Breast epithelium (tissue), 4 donors: ENCODE results near the gene POMGNT1. TPM values are rescaled to one million over a fixed set of nuclear protein-coding genes. Genes with fewer than 3 reads are reported as not detected.

Experiments used
- DNase-seq, 2 donors: peaks; one replicate each; pipeline ENCODE4 v3.0.0-alpha.2; 2019; ENCODE audit warnings: low spot score in 2 of 2
- H3K27ac ChIP-seq, 2 donors: fragments of 200-600 bp; sonication (generic) in 1 of 2; one replicate each; pipeline ENCODE4 v1.5.1; 2016 to 2019; ENCODE audit warnings: mild to moderate bottlenecking in 1 of 2
- H3K27me3 ChIP-seq, 2 donors: fragments of 200-600 bp; sonication (generic) in 1 of 2; one replicate each; pipeline versions ENCODE4 v1.5.1 to v1.6.0; 2017 to 2019; ENCODE audit warnings: control low read depth in 1 of 2, mild to moderate bottlenecking in 1 of 2
- H3K36me3 ChIP-seq: fragments of 200-600 bp; one replicate; pipeline ENCODE4 v1.5.1; 2019
- H3K4me1 ChIP-seq, 2 donors: fragments of 200-600 bp; sonication (generic); one replicate each; pipeline ENCODE4 v1.5.1; 2016 to 2019; ENCODE audit warnings: control low read depth in 1 of 2
- H3K4me3 ChIP-seq, 3 donors: fragments of 200-600 bp; sonication (generic); 1 replicate in 2 of 3; 2 replicates in 1 of 3; pipeline ENCODE4 v1.5.1; 2016 to 2019; ENCODE audit warnings: mild to moderate bottlenecking in 3 of 3, moderate library complexity in 2 of 3
- H3K9me3 ChIP-seq, 2 donors: fragments of 200-600 bp; sonication (generic) in 1 of 2; one replicate each; pipeline ENCODE4 v1.5.1; 2016 to 2019; ENCODE audit warnings: control low read depth in 1 of 2
- CTCF ChIP-seq, 3 donors: fragments of 450-650 bp; IDR thresholded peaks; one replicate each; pipeline ENCODE4 v1.5.1; 2016 to 2017; ENCODE audit warnings: antibody characterized with exemption in 3 of 3, mild to moderate bottlenecking in 3 of 3, moderate library complexity in 3 of 3
- POLR2A ChIP-seq: fragments of 450-650 bp; IDR thresholded peaks from one replicate; pipeline ENCODE4 v1.6.1; 2016; ENCODE audit warnings: antibody characterized with exemption, mild to moderate bottlenecking, moderate library complexity
- POLR2AphosphoS5 ChIP-seq, 3 donors: sonication (generic); formaldehyde crosslinking; IDR thresholded peaks; one replicate each; pipeline ENCODE4 v1.6.1; 2017; ENCODE audit warnings: antibody characterized with exemption in 3 of 3
- intact Hi-C: fragments of 100-400 bp; cut with DNase I; formaldehyde crosslinking; loops from one replicate; pipeline ENCODE4 v1.15.1; 2023; ENCODE audit warnings: low total_unique reads
- total RNA-seq, 3 donors: library from RNA; depleted of rRNA; stranded (reverse); fragments of >200 nt; gene quantifications; one replicate each; pipeline ENCODE4 v1.1.0, GENCODE V29; 2016

Gene POMGNT1
- total RNA-seq, 3 donors from 2014 or later: 37.6 to 47.4 (median 42.3) TPM

- Histone ChIP-seq H3K27me3 (no peaks in the 10 kb centered on the region), H3K27ac (peak overlapping the region; percentile 81 to 87), H3K36me3 (no peaks in the 10 kb centered on the region), H3K9me3 (no peaks in the 10 kb centered on the region), H3K4me1 (peaks cover 0 to 5% of the 10 kb centered on the region in 2 donors), H3K4me3 (peak overlapping the region; percentile 74 to 95 (median 78))
- intact Hi-C loops: loop anchor here (5.0 kb wide), 1 partner anchor 512 kb away; no protein-coding TSS in a partner anchor
- DNase-seq: no peak
- no peak for TF ChIP-seq CTCF (IDR thresholded peaks at IDR 0.05)
- no peak for TF ChIP-seq POLR2A
- no peak for TF ChIP-seq POLR2AphosphoS5 (IDR thresholded peaks at IDR 0.05)
Observed at GRCh38 chr1:46204406-46204742, 6.1 kb upstream of the POMGNT1 start.

- Histone ChIP-seq H3K36me3 (no peaks in the 10 kb centered on the region), H3K27me3 (no peaks in the 10 kb centered on the region), H3K27ac (peak overlapping the region; percentile 81 to 87), H3K4me1 (peaks cover 0 to 5% of the 10 kb centered on the region in 2 donors), H3K9me3 (no peaks in the 10 kb centered on the region), H3K4me3 (peak overlapping the region; percentile 74 to 95 (median 78))
- intact Hi-C loops: loop anchor here (5.0 kb wide), 1 partner anchor 512 kb away; no protein-coding TSS in a partner anchor
- no peak for DNase-seq
- no peak for TF ChIP-seq POLR2A
- no peak for TF ChIP-seq POLR2AphosphoS5 (IDR thresholded peaks at IDR 0.05)
- no peak for TF ChIP-seq CTCF (IDR thresholded peaks at IDR 0.05)
Observed at GRCh38 chr1:46203738-46204405, 5.6 kb upstream of the POMGNT1 start.

- TF ChIP-seq POLR2A: no peak
- no peak for TF ChIP-seq CTCF (IDR thresholded peaks at IDR 0.05)
- no peak for TF ChIP-seq POLR2AphosphoS5 (IDR thresholded peaks at IDR 0.05)
- no peaks in the 10 kb centered on the region for H3K27me3 ChIP-seq
- H3K9me3 ChIP-seq: no peaks in the 10 kb centered on the region
- no peaks in the 10 kb centered on the region for H3K36me3 ChIP-seq
- peaks cover 0 to 12% of the 10 kb centered on the region in 2 donors for H3K4me1 ChIP-seq
- intact Hi-C loops: no loop called here
- H3K27ac ChIP-seq: no peak overlapping the region
- H3K4me3 ChIP-seq: peak overlapping the region in 2 of 3 donors; percentile 81 to 91
- no peak for DNase-seq
Observed at GRCh38 chr1:46199233-46199749, 1.1 kb upstream of the POMGNT1 start.

GRCh38 chr1:46197560-46197963 is 672 bp downstream of the POMGNT1 start:
- Histone ChIP-seq H3K27ac (peak overlapping the region; percentile 71 to 78), H3K36me3 (no peaks in the 10 kb centered on the region), H3K4me3 (peak overlapping the region; percentile 74 to 91 (median 81)), H3K4me1 (peaks cover 0 to 12% of the 10 kb centered on the region in 2 donors), H3K27me3 (no peaks in the 10 kb centered on the region), H3K9me3 (no peaks in the 10 kb centered on the region)
- no peak for DNase-seq
- TF ChIP-seq CTCF (IDR thresholded peaks at IDR 0.05): no peak
- TF ChIP-seq POLR2AphosphoS5 (IDR thresholded peaks at IDR 0.05): no peak
- no peak for TF ChIP-seq POLR2A
- intact Hi-C loops: no loop called here

- H3K4me1 ChIP-seq: peaks cover 0 to 12% of the 10 kb centered on the region in 2 donors
- H3K4me3 ChIP-seq: no peak overlapping the region
- no peak for TF ChIP-seq CTCF (IDR thresholded peaks at IDR 0.05)
- TF ChIP-seq POLR2A: no peak
- no peak for TF ChIP-seq POLR2AphosphoS5 (IDR thresholded peaks at IDR 0.05)
- H3K27me3 ChIP-seq: no peaks in the 10 kb centered on the region
- intact Hi-C loops: no loop called here
- DNase-seq: no peak
- no peak overlapping the region for H3K27ac ChIP-seq
- H3K9me3 ChIP-seq: no peaks in the 10 kb centered on the region
- no peaks in the 10 kb centered on the region for H3K36me3 ChIP-seq
Observed at GRCh38 chr1:46196609-46197008, 1.6 kb downstream of the POMGNT1 start.
